Hypothalamus (tissue), 51 donors: ENCODE measurements around the gene TOP2B.

ENCODE experiments used
- DNase-seq, 51 donors: peaks; one replicate each; lab custom pipeline; 2025; lab: John Stamatoyannopoulos, UW

Gene TOP2B

GRCh38 chr3:25678581-25678980, 13.9 kb upstream of the TOP2B start:
- DNase-seq, result no peak

GRCh38 chr3:25677121-25677520, 12.4 kb upstream of the TOP2B start:
- no peak for DNase-seq

- no peak for DNase-seq
Observed at GRCh38 chr3:25674670-25675069, 10.0 kb upstream of the TOP2B start.

GRCh38 chr3:25673738-25674298, 9.1 kb upstream of the TOP2B start:
- DNase-seq, result no peak

- DNase-seq, result peak in 5 of 51 donors; percentile 43 to 89 (median 62)
Observed at GRCh38 chr3:25665315-25666280, 891 bp upstream of the TOP2B start.

- peak in 50 of 51 donors; percentile 15 to 83 (median 64) for DNase-seq
Observed at GRCh38 chr3:25663869-25664811, 567 bp downstream of the TOP2B start.

- peak in 3 of 51 donors; percentile 34 to 79 (median 70) for DNase-seq
Observed at GRCh38 chr3:25663347-25663868, 1.3 kb downstream of the TOP2B start.

- no peak for DNase-seq
Observed at GRCh38 chr3:25662736-25663320, 1.9 kb downstream of the TOP2B start.

- DNase-seq, result no peak
Observed at GRCh38 chr3:25661694-25662437, 2.8 kb downstream of the TOP2B start.

- peak in 1 of 51 donors; percentile 7 for DNase-seq
Observed at GRCh38 chr3:25658836-25659235, 5.9 kb downstream of the TOP2B start.

GRCh38 chr3:25657293-25657692, 7.4 kb downstream of the TOP2B start:
- no peak for DNase-seq

- DNase-seq, result no peak
Observed at GRCh38 chr3:25655659-25656058, 9.0 kb downstream of the TOP2B start.

GRCh38 chr3:25654576-25654975, 10.1 kb downstream of the TOP2B start:
- no peak for DNase-seq

- DNase-seq, result no peak
Observed at GRCh38 chr3:25653322-25653721, 11.4 kb downstream of the TOP2B start.

GRCh38 chr3:25652921-25653320, 11.8 kb downstream of the TOP2B start:
- DNase-seq, result no peak

- DNase-seq, result no peak
Observed at GRCh38 chr3:25648925-25649830, 15.5 kb downstream of the TOP2B start.

- peak in 38 of 51 donors; percentile 3 to 76 (median 34) for DNase-seq
Observed at GRCh38 chr3:25648107-25648535, 16.6 kb downstream of the TOP2B start.

GRCh38 chr3:25635038-25635437, 29.7 kb downstream of the TOP2B start:
- no peak for DNase-seq
